ENCODE results near the gene EML6.
"Not testable (repeated sequence)": the region's sequence is repeated elsewhere in the genome, so short reads cannot be mapped to it uniquely, and the experiment has no call there.

Gene EML6

GRCh38 chr2:54723131-54723995 is at the start of gene EML6:
TSS of gene EML6 (plus strand) at chr2:54723662. CDS start at chr2:54725062, 1,400 bp downstream.
- DNase-seq, result peak; percentile 83 to 96 (median 94)

DNA sequence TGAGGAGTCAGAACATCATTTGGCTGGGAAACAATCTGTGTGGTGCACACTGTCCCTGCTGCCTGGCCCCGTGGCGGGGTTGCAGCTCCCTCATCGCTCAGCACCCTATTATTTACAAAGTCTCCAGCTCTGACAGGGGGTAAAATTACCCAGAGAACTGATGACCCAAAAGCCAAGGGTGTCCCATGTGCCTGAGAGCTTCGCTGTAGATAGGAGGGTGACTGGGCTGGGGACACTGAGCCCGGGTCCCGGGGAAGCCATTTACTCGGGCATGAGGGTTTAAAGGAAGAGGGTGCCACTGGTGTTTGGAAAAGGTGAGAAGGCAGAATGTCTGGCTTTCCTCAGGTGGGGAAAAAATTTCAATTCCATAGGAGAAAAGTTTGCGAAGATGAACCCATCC is 48.2 kb upstream of the EML6 start:
- DNase-seq, result no peak

DNA sequence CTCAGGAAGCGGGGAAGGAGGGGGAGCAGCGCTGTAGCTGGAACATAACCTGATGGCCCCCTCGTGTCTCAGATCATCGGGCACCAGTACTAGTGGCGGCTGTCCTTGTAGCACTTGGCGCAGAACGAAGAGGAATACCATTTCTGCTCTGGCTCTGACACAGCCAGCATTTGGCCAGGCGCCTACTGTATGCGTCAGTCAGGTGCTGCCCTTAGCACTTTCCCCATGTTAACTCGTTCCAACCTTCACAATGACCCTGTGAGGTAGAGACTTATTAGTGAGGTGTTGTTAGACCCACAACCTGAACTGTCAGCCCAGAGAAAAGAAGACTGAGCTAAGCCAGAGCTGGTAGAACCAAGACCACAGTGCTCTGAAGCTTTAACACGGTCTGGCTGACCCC is 47.7 kb upstream of the EML6 start:
- no peak for DNase-seq

GRCh38 chr2:54676656-54677055 is 46.8 kb upstream of the EML6 start:
- DNase-seq, result no peak

DNA sequence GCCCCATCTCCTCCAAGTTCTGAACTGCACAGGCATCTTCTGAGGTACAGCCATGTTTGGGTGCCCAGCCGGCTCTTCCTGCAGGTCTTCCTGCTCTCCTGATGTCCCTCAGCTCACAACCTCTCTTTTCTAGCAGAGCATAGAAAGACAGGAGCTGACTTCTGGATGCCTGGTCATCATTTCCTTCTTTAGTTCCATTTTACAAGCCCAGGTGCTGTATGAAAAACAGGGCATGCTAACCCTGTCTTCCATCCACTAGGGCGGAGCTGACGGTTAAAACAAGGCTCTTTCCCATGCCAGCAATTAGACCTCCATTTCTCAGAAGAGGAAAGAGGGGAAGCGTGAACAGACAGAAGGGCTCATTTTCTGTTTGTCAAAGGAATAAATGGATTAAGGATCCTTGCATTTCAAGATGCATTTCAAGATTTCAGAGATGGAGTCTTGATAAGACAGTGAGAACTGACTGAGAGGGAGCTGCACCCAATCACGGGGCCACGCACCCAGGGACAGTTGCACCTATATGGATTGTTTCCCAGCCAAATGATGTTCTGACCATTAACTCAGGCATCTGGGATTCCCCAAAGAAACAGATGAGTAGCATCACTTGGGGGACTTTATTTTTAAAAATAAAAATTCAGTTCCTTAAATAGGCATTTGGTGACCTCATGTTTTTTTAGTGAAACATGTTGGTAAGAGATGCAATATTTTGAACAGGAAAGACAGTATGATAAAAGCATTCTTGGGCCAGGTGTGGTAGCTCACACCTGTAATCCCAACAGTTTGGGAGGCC is 45.8 kb upstream of the EML6 start:
- DNase-seq, result no peak

- no peak for DNase-seq
Measured at GRCh38 chr2:54678719-54679118, 44.7 kb upstream of the EML6 start.

- DNase-seq, result no peak
Measured at GRCh38 chr2:54680397-54681041, 42.9 kb upstream of the EML6 start.

DNA sequence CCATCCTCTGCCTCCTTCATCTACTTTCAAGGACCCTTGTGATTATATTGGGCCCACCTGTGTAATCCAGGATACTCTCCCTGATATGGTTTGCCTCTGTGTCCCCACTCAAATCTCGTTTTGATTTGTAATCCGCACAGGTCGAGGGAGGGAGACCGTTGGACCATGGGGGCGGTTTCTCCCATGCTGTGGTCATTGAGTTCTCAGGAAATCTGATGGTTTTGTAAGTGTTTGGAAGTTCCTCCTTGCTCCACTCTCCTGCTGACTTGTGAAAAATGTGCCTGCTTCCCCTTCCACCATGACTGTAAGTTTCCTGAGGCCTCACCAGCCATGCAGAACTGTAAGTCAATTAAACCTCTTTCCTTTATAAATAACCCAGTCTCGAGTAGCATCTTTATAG is 42.0 kb upstream of the EML6 start:
- DNase-seq, result no peak

DNA sequence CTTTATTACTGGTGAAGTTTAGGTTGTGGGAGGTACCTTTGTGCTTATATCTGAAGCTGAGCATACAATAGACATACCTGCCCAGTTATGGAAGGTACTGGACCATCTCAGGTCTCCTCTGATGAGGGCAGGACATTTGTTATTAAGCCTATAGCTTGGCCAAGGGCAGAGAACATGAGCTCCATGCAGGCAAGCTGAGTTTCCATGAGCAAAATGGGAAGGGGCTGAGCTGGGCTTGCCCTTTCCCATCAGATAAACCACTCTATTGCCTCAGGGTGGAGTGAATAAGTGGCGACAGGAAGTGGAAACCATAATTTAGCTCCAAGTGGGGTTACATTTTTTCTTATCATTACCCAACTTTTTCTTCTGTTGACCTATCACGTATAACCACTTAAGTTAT is 39.9 kb upstream of the EML6 start:
- DNase-seq, result no peak

DNA sequence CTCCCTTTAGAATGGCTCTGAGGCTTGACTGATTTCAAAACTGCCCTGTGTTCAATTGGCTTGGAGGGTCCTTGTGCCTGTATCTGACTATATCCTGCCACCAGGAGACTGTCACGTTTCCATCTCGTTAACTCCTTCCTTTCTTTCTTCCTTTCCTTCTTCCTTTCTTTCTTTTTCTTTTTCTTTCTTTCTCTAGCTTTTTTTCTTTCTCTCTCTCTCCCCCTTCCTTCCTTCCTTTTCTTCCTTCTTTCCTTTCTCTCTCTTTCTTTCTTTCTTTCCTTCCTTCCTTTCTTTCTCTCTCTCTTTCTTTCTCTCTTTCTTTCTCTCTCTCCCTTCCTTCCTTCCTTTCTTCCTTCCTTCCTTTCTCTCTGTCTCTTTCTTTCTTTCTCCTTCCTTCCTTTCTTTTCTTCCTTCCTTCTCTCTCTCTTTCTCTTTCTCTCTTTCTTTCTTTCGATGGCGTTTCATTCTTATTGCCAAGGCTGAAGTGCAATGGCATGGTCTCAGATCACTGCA is 38.1 kb upstream of the EML6 start:
- DNase-seq, result no peak

DNA sequence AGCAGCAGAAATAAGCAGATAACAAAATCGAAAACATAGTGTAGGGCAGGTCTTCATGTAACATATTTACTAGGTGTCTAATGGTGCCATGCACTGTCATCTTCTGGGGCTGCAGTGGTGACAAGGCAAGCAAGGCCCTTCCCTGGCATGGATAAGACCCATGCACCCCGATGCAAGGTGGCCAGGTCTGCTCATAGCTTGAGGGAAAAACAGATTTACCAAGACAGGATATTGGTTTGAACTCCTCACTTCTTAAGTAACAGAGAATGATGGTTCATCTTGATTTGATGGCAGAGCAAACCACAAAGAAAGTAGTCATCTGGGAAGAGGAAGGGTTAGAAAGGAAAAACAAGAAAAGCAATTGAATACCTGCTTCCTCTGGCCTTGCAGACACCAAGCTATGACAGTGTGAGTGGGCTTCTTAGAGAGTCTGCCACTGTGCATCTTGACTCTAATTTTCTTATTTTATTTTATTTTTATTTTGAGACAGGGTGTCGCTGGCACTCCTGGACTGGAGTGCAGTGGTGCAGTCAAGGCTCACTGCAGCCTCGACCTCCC is 35.8 kb upstream of the EML6 start:
- no peak for DNase-seq

DNA sequence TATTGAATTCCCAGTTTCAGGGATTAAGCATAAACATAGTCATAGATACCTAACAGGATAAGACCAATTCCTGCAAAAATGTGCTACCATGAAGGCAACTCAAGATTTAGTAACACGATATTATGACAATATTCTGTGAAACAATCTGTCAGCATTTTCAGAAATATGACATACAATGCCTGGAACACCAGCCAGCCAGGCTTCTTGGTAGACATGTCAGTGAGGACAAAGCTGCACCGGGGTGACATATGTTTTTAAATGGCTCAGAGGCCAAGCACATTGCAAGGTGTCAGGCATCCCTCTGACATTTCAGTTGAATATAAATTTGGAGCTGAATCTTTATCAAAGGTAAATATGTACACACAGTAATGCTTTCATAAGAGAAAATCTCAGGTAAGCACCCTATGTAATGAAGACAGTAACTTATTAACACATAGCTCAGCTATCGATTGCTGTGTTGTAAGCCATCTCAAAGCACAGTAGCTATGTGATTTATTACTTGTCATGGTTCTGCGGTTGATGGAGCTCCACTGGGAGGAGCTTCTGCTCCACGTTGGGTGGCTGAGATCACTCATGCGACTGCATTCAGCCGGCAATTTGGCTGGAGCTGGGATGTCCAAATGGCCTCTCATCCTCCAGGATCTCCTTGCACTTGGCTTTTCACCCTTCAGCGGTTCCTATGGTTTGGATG is 31.9 kb upstream of the EML6 start:
- no peak for DNase-seq

DNA sequence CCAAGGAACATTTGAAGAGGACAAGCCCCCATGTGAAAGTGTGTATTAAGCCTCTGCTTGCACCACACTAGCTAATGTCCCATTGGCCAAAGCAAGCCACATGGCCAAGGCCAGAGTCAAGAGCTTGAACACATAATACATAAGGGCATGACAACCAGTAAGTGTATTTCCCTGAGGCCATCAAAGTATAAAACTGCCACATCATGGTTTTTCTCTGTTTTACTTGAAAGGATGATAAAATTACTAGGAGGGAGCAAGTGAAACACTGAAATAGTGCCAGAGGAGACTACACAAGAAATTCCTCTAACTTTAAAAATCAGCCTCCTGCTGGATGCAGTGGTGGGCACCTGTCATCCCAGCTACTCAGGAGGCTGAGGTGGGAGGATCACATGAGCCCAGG is 30.9 kb upstream of the EML6 start:
- DNase-seq, result no peak

DNA sequence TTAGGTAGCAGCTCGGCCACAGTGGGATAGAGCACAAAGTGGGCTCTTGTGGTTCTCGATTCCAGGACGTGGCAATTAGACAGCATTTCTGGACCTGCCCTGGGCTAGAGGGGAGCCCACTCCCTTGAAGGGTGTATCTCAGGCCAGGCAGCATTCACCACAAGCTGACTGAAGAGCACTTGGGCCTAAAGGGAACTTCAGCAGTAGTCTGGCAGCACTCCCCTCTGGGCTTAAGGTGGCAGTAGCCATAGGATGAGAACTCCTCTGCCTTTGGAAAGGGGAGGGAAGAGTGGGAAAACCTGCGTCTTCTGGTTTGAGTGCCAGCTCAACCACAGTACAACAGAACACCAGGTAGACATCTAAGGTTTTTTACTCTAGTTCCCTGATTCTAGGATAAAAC is 28.1 kb upstream of the EML6 start:
- DNase-seq, result no peak

- no peak for DNase-seq
Measured at GRCh38 chr2:54697934-54698333, 25.5 kb upstream of the EML6 start.

DNA sequence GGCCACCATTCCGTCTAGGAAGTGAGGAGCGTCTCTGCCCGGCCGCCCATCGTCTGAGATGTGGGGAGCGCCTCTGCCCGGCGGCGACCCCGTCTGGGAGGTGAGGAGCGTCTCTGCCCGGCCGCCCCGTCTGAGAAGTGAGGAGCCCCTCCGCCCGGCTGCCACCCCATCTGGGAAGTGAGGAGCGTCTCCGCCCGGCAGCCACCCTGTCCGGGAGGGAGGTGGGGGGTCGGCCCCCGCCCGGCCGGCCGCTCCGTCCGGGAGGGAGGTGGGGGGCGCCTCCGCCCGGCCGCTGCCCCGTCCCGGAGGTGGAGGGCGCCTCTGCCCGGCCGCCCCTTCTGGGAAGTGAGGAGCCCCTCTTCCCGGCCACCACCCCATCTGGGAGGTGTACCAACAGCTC is 24.5 kb upstream of the EML6 start:
- DNase-seq, result not testable (repeated sequence)

DNA sequence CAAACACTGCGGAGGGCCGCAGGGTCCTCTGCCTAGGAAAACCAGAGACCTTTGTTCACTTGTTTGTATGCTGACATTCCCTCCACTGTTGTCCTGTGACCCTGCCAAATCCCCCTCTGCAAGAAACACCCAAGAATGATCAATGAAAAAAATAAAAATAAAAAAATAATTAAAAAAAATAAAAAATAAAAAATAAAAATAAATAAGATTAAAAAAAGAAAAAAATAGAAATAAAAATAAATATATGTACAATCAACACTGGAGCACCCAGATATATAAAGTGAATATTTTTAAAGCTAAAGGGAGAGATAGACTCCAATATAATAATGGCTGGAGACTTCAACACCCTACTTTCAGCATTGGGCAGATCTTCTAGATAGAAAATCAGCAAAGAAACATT is 23.8 kb upstream of the EML6 start:
- DNase-seq, result no peak

DNA sequence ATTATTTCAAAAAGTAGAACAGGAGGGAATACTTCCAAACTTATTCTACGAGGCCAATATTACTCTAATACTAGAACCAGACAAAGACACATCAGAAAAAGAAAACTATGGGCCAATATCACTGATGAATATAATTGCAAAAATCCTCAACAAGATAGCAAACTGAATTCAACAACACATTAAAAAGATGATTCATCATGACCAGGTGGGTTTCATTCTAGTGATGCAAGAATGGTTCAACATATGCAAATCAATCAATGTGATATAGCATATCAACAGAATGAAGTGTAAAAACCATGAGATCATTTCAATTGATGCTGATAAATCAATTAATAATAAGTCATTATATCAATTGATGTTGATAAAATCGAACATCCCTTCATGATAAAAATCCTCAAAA is 22.4 kb upstream of the EML6 start:
- DNase-seq, result no peak

GRCh38 chr2:54704238-54704637 is 19.2 kb upstream of the EML6 start:
- DNase-seq, result no peak

- DNase-seq, result no peak
Measured at GRCh38 chr2:54704688-54705605, 18.5 kb upstream of the EML6 start.

DNA sequence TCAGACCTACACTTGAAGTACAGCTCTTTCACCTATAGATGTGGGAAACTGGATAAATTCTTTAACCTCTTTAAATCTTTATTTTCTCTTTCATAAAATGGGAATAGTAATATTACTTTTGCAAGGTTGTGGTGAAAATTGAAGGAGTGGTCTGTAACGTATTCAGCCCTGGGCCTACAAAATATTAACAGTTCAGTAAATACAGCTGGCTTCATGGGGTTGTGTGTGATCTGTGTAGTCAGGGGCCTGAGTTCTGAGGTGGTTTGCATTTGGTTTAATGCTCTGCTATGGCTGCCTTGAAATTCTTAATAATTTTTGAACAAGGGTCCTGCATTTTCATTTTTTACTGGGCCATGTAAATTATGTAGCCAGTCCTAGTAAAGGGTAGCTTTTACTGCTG is 16.8 kb upstream of the EML6 start:
- no peak for DNase-seq
